ENCODE results near the gene RRP7A. TPM values are rescaled to one million over a fixed set of nuclear protein-coding genes. Genes with fewer than 3 reads are reported as not detected.

The RRP7A gene
- total and polyA plus RNA-seq, 2 of the 13 experiments (the other 11 are each of a cell fraction or from before 2014, with no cell fraction given): 15.3 to 41.6 TPM

- no peak for TF ChIP-seq ZBTB40 (IDR thresholded peaks at IDR 0.05)
- no peak for TF ChIP-seq ZBTB40 (CRISPR knock-in tag; IDR thresholded peaks at IDR 0.05)
- TF ChIP-seq ELF1 (CRISPR knock-in tag; IDR thresholded peaks at IDR 0.05): no peak
- TF ChIP-seq ARID4A (CRISPR knock-in tag; IDR thresholded peaks at IDR 0.05; ENCODE audit: borderline replicate concordance): 0 out of 2 replicates have a peak, but pooled peaks have one; percentile 2
- no peak for TF ChIP-seq ZNF776 (CRISPR knock-in tag; IDR thresholded peaks at IDR 0.05)
- TF ChIP-seq HMG20B (CRISPR knock-in tag; conservative IDR thresholded peaks at IDR 0.05): 0 out of 2 replicates have a peak, but pooled peaks have one; percentile 17
- TF ChIP-seq ZNF446 (CRISPR knock-in tag; IDR thresholded peaks at IDR 0.05): no peak
- TF ChIP-seq ZNF331 (CRISPR knock-in tag; IDR thresholded peaks at IDR 0.05): no peak
- TF ChIP-seq THAP9 (CRISPR knock-in tag; IDR thresholded peaks at IDR 0.05; ENCODE audit: borderline replicate concordance): peak; percentile 29; the same call in 1 of the 2 replicates
- TF ChIP-seq GPBP1L1 (CRISPR knock-in tag; IDR thresholded peaks at IDR 0.05): no peak
- TF ChIP-seq NCOR1 (IDR thresholded peaks at IDR 0.05; ENCODE audit: borderline replicate concordance, low read length): no peak
- TF ChIP-seq DNMT1 (CRISPR knock-in tag; IDR thresholded peaks at IDR 0.05): no peak
- peak; percentile 90 for TF ChIP-seq GFI1 (CRISPR knock-in tag; IDR thresholded peaks at IDR 0.05; ENCODE audit: borderline replicate concordance)
These were observed 1.6 kb upstream of the RRP7A start (continued) for GRCh38 chr22:42521228-42521546.
